ENCODE results near the gene PLA2G12B.

Gene PLA2G12B

DNA sequence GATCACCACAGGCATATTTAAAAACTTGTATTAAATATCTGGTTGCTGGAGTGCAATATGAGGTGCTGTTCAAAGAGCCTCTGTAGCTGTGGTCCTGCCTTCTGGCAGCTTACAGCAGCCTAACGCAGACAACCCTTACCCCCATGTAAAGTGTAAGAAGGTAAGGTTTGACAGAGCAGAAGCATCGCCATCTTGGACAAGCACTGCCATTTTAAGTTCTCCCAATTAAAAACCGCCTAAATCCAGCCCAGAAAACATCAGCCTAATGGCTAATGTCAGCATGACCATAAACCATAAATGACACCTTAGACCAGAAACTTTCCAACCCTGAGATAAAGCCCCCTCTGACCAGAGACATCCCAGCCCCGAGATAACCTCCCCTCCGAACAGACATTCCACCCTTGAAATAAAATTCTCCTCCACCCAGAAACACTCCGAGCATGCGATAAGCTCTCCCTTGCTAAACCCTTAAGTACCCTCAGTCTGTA is 66.4 kb downstream of the PLA2G12B start:
- Histone ChIP-seq H3K4me1 (ENCODE audit: control insufficient read depth, insufficient read depth, low read length) (no peaks in the 10 kb centered on the region; the same call in 1 of the 2 replicates), H3K27ac (ENCODE audit: extremely low read depth, low read depth, low read length) (no peak overlapping the region), H3K4me3 (ENCODE audit: low read depth, low read length) (no peak overlapping the region), H3K36me3 (ENCODE audit: control insufficient read depth in 2 of 2, insufficient read depth in 1 of 2, low read length in 2 of 2) (peaks cover 0 to 18% of the 10 kb centered on the region in 2 experiments; a peak in 1 of 3 replicates), H3K9me3 (ENCODE audit: control insufficient read depth, insufficient read depth, low read depth, low read length) (no peaks in the 10 kb centered on the region)
- TF ChIP-seq ZEB2 (tag by site-specific recombination; IDR thresholded peaks at IDR 0.05) (no peak), HOXD13 (CRISPR knock-in tag; IDR thresholded peaks at IDR 0.05; ENCODE audit: borderline replicate concordance) (no peak), ZNF354C (tag by site-specific recombination; IDR thresholded peaks at IDR 0.05; ENCODE audit: borderline replicate concordance, low read depth) (no peak), KLF9 (tag by site-specific recombination; IDR thresholded peaks at IDR 0.05; ENCODE audit: low read depth) (no peak), ZBTB20 (tag by site-specific recombination; IDR thresholded peaks at IDR 0.05) (no peak), ZNF19 (tag by site-specific recombination; IDR thresholded peaks at IDR 0.05; ENCODE audit: low read depth) (no peak), YY1 (tag by site-specific recombination; IDR thresholded peaks at IDR 0.05) (no peak), ZNF350 (tag by site-specific recombination; IDR thresholded peaks at IDR 0.05) (no peak), ZNF48 (tag by site-specific recombination; IDR thresholded peaks at IDR 0.05) (no peak), ZNF146 (tag by site-specific recombination; IDR thresholded peaks at IDR 0.05) (no peak), ZNF548 (tag by site-specific recombination; IDR thresholded peaks at IDR 0.05) (no peak)
- TF ChIP-seq, protein P1, sequence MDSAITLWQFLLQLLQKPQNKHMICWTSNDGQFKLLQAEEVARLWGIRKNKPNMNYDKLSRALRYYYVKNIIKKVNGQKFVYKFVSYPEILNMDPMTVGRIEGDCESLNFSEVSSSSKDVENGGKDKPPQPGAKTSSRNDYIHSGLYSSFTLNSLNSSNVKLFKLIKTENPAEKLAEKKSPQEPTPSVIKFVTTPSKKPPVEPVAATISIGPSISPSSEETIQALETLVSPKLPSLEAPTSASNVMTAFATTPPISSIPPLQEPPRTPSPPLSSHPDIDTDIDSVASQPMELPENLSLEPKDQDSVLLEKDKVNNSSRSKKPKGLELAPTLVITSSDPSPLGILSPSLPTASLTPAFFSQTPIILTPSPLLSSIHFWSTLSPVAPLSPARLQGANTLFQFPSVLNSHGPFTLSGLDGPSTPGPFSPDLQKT (IDR thresholded peaks at IDR 0.05; ENCODE audit: borderline replicate concordance, low read depth, low read length), result no peak
- TF ChIP-seq, protein P2, sequence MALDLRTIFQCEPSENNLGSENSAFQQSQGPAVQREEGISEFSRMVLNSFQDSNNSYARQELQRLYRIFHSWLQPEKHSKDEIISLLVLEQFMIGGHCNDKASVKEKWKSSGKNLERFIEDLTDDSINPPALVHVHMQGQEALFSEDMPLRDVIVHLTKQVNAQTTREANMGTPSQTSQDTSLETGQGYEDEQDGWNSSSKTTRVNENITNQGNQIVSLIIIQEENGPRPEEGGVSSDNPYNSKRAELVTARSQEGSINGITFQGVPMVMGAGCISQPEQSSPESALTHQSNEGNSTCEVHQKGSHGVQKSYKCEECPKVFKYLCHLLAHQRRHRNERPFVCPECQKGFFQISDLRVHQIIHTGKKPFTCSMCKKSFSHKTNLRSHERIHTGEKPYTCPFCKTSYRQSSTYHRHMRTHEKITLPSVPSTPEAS (tag by site-specific recombination; IDR thresholded peaks at IDR 0.05), result no peak
- TF ChIP-seq, protein P3, sequence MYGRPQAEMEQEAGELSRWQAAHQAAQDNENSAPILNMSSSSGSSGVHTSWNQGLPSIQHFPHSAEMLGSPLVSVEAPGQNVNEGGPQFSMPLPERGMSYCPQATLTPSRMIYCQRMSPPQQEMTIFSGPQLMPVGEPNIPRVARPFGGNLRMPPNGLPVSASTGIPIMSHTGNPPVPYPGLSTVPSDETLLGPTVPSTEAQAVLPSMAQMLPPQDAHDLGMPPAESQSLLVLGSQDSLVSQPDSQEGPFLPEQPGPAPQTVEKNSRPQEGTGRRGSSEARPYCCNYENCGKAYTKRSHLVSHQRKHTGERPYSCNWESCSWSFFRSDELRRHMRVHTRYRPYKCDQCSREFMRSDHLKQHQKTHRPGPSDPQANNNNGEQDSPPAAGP (tag by site-specific recombination; IDR thresholded peaks at IDR 0.05), result no peak
- TF ChIP-seq, protein P4, sequence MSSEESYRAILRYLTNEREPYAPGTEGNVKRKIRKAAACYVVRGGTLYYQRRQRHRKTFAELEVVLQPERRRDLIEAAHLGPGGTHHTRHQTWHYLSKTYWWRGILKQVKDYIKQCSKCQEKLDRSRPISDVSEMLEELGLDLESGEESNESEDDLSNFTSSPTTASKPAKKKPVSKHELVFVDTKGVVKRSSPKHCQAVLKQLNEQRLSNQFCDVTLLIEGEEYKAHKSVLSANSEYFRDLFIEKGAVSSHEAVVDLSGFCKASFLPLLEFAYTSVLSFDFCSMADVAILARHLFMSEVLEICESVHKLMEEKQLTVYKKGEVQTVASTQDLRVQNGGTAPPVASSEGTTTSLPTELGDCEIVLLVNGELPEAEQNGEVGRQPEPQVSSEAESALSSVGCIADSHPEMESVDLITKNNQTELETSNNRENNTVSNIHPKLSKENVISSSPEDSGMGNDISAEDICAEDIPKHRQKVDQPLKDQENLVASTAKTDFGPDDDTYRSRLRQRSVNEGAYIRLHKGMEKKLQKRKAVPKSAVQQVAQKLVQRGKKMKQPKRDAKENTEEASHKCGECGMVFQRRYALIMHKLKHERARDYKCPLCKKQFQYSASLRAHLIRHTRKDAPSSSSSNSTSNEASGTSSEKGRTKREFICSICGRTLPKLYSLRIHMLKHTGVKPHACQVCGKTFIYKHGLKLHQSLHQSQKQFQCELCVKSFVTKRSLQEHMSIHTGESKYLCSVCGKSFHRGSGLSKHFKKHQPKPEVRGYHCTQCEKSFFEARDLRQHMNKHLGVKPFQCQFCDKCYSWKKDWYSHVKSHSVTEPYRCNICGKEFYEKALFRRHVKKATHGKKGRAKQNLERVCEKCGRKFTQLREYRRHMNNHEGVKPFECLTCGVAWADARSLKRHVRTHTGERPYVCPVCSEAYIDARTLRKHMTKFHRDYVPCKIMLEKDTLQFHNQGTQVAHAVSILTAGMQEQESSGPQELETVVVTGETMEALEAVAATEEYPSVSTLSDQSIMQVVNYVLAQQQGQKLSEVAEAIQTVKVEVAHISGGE (tag by site-specific recombination; conservative IDR thresholded peaks at IDR 0.05; ENCODE audit: low read depth), result no peak
- TF ChIP-seq, protein P5, sequence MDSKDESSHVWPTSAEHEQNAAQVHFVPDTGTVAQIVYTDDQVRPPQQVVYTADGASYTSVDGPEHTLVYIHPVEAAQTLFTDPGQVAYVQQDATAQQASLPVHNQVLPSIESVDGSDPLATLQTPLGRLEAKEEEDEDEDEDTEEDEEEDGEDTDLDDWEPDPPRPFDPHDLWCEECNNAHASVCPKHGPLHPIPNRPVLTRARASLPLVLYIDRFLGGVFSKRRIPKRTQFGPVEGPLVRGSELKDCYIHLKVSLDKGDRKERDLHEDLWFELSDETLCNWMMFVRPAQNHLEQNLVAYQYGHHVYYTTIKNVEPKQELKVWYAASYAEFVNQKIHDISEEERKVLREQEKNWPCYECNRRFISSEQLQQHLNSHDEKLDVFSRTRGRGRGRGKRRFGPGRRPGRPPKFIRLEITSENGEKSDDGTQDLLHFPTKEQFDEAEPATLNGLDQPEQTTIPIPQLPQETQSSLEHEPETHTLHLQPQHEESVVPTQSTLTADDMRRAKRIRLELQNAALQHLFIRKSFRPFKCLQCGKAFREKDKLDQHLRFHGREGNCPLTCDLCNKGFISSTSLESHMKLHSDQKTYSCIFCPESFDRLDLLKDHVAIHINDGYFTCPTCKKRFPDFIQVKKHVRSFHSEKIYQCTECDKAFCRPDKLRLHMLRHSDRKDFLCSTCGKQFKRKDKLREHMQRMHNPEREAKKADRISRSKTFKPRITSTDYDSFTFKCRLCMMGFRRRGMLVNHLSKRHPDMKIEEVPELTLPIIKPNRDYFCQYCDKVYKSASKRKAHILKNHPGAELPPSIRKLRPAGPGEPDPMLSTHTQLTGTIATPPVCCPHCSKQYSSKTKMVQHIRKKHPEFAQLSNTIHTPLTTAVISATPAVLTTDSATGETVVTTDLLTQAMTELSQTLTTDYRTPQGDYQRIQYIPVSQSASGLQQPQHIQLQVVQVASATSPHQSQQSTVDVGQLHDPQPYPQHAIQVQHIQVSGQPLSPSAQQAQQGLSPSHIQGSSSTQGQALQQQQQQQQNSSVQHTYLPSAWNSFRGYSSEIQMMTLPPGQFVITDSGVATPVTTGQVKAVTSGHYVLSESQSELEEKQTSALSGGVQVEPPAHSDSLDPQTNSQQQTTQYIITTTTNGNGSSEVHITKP (tag by site-specific recombination; IDR thresholded peaks at IDR 0.05), result no peak
- TF ChIP-seq, protein P6, sequence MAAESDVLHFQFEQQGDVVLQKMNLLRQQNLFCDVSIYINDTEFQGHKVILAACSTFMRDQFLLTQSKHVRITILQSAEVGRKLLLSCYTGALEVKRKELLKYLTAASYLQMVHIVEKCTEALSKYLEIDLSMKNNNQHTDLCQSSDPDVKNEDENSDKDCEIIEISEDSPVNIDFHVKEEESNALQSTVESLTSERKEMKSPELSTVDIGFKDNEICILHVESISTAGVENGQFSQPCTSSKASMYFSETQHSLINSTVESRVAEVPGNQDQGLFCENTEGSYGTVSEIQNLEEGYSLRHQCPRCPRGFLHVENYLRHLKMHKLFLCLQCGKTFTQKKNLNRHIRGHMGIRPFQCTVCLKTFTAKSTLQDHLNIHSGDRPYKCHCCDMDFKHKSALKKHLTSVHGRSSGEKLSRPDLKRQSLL (tag by site-specific recombination; IDR thresholded peaks at IDR 0.05), result no peak
- ChIA-PET POLR2A (interaction anchor here (0.5 to 0.6 kb wide), 2 partner anchors 11 to 255 kb away, joined by 4 to 5 read pairs; no protein-coding TSS in a partner anchor), CTCF (interaction anchor here (1.0 kb wide), 1 partner anchor 37 kb away, joined by 3 read pairs; no protein-coding TSS in a partner anchor)
